ENCODE measurements around the gene BLTP3A.

BLTP3A gene

DNA sequence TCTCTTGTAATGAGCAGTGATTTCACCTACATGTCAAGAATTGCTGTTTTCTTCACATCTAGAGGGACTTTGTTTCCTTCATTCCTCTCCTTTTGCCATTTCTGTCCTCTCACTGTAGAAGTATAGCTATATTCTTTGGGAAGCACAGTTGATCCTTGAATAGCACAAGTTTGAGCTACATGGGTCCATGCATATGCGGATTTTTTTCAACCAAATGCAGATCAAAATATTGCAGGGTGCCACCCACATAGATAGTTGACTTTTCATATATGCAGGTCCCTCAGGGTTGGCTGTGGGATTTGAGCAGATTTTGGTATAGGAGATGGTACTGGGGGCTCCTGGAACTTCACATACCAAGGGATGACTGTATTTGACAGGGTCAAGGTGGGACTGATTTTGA is 41.1 kb downstream of the BLTP3A start:
- DNase-seq (ENCODE audit: low spot score) = no peak

- peak; percentile 34 for DNase-seq (ENCODE audit: low spot score)
Measured at GRCh38 chr6:34834789-34835518, 43.1 kb downstream of the BLTP3A start.

DNA sequence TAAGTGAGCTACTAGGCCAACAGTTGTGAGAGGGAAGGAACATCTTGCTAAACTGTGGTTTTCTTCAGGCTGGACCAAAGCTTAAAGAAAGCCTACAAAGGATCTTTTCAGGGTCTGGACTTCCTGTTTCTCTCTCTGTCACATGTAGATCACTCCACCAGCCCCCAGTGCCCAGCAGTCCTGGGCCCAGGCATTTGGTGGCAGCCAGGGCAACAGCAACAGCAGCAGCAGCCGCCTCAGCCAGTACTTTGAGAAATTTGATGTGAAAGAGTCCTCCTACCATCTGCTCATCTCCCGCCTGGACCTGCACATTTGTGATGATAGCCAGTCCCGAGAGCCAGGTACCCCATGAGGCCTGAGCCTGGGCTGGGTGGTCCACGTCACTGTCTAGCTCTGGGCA is 44.1 kb downstream of the BLTP3A start:
- no peak for DNase-seq (ENCODE audit: low spot score)

DNA sequence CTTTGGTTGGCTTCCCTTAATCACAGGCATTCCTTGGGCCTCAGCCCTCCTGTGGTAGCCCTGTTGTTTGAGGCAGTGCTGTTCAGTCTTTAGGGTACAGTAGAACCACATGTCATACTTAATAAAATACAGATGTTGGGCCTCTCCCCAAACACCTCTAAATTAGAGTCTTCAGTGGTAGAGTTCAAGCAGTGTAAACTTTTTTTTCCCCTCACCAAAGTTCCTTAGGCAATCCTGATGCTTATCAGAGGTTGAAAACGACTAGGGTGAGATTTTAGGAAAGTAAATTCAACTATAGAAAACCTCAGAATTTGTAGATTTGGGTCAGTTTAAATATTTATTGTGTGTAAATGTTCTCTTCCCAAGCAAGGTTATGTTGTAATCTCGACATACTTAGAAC is 44.6 kb downstream of the BLTP3A start:
- DNase-seq (ENCODE audit: low spot score) = no peak

GRCh38 chr6:34837528-34837927 is 45.6 kb downstream of the BLTP3A start:
- no peak for DNase-seq (ENCODE audit: low spot score)

DNA sequence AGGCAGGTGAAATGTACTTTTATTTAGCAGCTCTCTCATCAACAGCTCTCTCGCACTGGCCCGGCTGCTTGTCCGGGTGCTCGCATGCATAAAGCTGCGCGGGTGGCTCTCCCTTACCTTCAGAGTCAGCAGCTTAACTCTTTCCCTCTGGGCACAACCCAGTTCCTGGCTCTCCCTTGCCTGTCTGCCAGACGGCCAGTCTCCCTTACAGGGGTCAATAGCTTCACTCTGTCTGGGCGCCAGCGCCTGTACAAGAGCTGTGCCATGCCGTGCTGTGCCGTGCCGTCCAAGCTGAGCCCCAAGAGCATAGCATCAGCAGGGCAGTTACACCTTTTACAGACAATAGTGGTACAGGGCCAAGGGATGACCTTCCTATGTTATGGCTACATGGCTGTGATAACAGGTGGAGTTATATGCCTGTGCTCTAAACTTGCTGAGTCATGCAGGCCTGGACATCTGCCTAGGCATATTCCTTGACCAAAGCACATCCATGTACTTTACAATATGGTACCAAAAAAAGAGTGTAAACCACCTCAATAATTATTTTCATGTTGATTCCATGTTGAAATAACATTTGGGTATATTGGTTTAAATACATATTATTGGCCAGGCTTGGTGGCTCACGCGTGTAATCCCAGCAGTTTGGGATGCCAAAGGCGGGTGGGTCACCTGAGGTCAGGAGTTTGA is 47.9 kb downstream of the BLTP3A start:
- no peak for DNase-seq (ENCODE audit: low spot score)

Data from AG08396 (cell line).